SU-DHL-6 (cell line): ENCODE results near the gene HCFC1R1.
A peak's percentile ranks its signal among the peaks of the same experiment; 100 is the strongest.
"Not testable (repeated sequence)": the region's sequence is repeated elsewhere in the genome, so short reads cannot be mapped to it uniquely, and the experiment has no call there.

ENCODE experiments used
- H2AFZ ChIP-seq: fragments of 200-600 bp; sonication (generic); 2 replicates; pipeline ENCODE4 v1.6.1; 2014; ENCODE audit warnings: low read depth, mild to moderate bottlenecking, moderate library complexity, mixed read lengths, antibody characterized with exemption, low read length; ENCODE audit not compliant: severe bottlenecking
- H3F3A ChIP-seq: fragments of 200-600 bp; shearing (Covaris generic); 2 replicates; pipeline ENCODE4 v1.6.0; 2016; ENCODE audit warnings: antibody characterized with exemption, mild to moderate bottlenecking; ENCODE audit not compliant: insufficient read depth
- H3K27ac ChIP-seq: fragments of 200-600 bp; sonication (generic); 2 replicates; pipeline ENCODE4 v1.5.1; 2016; ENCODE audit warnings: low read depth, mild to moderate bottlenecking, low read length, moderate library complexity, mixed read lengths
- H3K27me3 ChIP-seq: fragments of 200-600 bp; sonication (generic), shearing (Covaris generic); 2 replicates; pipeline ENCODE4 v1.6.0; 2014; ENCODE audit warnings: mild to moderate bottlenecking, low read length
- H3K36me3 ChIP-seq: fragments of 200-600 bp; sonication (generic); 2 replicates; pipeline ENCODE4 v1.6.1; 2014; ENCODE audit warnings: mild to moderate bottlenecking, low read length, mixed read lengths
- H3K4me2 ChIP-seq: fragments of 300-600, 200-600 bp; shearing (Covaris generic), sonication (generic); 2 replicates; pipeline ENCODE4 v1.6.0; 2014; ENCODE audit warnings: low read length, low read depth, mild to moderate bottlenecking; ENCODE audit not compliant: poor library complexity, severe bottlenecking
- H3K4me3 ChIP-seq: fragments of 200-600 bp; sonication (generic); 2 replicates; pipeline ENCODE4 v1.5.1; 2014; ENCODE audit warnings: antibody characterized with exemption, low read length, mild to moderate bottlenecking, mixed read lengths; ENCODE audit not compliant: insufficient read depth, poor library complexity, severe bottlenecking
- H3K79me2 ChIP-seq: fragments of 200-600 bp; sonication (generic); 2 replicates; pipeline ENCODE4 v1.6.1; 2014; ENCODE audit warnings: mild to moderate bottlenecking, low read length, moderate library complexity; ENCODE audit not compliant: insufficient read depth
- H3K9ac ChIP-seq: fragments of 200-600 bp; sonication (generic); 2 replicates; pipeline ENCODE4 v1.7.0; 2014; ENCODE audit warnings: mild to moderate bottlenecking, low read length
- H3K9me2 ChIP-seq: fragments of 200-600 bp; sonication (generic); replicated peaks from 2 replicates; pipeline ENCODE4 v1.6.1; 2014; ENCODE audit warnings: low read length; ENCODE audit not compliant: insufficient read depth
- H3K9me3 ChIP-seq: fragments of 200-600 bp; sonication (generic); 2 replicates; pipeline ENCODE4 v1.6.1; 2014; ENCODE audit warnings: low read length, mixed read lengths; ENCODE audit not compliant: insufficient read depth
- H4K20me1 ChIP-seq: fragments of 200-600 bp; sonication (generic); 2 replicates; pipeline ENCODE4 v1.6.1; 2014; ENCODE audit warnings: low read depth, mild to moderate bottlenecking, antibody characterized with exemption, low read length, moderate library complexity, mixed read lengths
- CTCF ChIP-seq: fragments of 200-600 bp; sonication (generic); IDR thresholded peaks from one replicate; pipeline ENCODE4 v1.5.1; 2017; ENCODE audit warnings: antibody characterized with exemption, mild to moderate bottlenecking, low read length, moderate library complexity; ENCODE audit not compliant: insufficient read depth, poor library complexity, severe bottlenecking
- EZH2phosphoT487 ChIP-seq: fragments of 200-600 bp; sonication (generic), shearing (Covaris generic); conservative IDR thresholded peaks from 2 replicates; pipeline ENCODE4 v1.6.1; 2018; ENCODE audit warnings: mild to moderate bottlenecking, antibody characterized with exemption, low read length, moderate library complexity, mixed read lengths

The HCFC1R1 gene

DNA sequence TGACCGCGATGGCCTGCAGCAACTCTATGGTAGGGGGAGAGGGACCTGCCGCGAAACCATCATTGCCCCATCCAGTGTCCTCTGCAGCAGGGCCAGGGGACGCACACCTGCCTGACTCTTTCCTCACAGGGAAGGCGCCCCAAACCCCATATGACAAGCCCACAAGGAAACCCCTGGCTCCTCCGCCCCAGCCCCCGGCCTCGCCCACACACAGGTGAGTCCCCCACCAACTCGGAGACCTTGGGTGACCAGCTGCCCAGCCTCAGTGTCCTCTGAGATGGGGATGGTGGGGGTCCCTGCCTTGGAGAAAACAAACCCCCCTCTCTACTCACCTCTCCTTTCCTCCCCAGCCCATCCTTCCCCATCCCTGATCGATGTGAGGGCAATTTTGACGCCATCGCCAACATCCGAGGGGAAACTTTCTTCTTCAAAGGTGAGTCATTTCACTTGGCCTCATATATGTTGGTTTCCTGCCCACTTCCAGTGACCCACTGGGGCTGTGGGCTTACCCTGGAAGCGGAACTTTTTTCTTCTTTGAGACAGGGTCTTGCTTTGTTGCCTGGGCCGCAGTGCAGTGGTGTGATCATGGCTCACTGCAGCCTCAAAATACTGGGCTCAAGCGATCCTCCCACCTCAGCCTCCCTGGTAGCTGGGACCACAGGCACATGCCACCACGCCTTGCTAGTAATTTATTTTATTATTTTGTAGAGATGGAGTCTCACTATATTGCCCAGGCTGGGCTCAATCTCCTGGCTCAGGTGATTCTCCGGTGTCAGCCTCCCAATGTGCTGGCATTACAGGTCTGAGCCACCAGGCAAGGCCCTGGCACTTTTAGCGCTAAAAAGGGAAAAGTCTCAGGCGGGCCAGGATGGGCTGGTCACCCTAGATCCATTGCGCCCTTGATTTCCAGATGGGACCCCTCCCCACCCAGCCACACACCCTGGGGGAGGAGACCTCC lies 33.7 kb upstream of the HCFC1R1 start:
- no peaks in the 10 kb centered on the region for H3K79me2 ChIP-seq
- H3K27me3 ChIP-seq, result no peaks in the 10 kb centered on the region
- H3K27ac ChIP-seq, result no peak overlapping the region
- no peaks in the 10 kb centered on the region for H4K20me1 ChIP-seq
- H2AFZ ChIP-seq, result no peak overlapping the region
- peak overlapping the region; percentile 96; the same call in 1 of the 2 replicates for H3K9ac ChIP-seq
- TF ChIP-seq CTCF (no peak), EZH2phosphoT487 (no peak)
- H3K9me2 ChIP-seq, result no peaks in the 10 kb centered on the region
- no peaks in the 10 kb centered on the region for H3K36me3 ChIP-seq
- H3F3A ChIP-seq, result 0 out of 2 replicates have a peak, but pooled peaks cover 4% of the 10 kb centered on the region
- peak overlapping the region; percentile 57 for H3K4me2 ChIP-seq
- H3K4me3 ChIP-seq, result peak overlapping the region; percentile 81
- no peaks in the 10 kb centered on the region for H3K9me3 ChIP-seq

GRCh38 chr16:3056336-3057180 lies 32.8 kb upstream of the HCFC1R1 start:
- no peaks in the 10 kb centered on the region for H3K36me3 ChIP-seq
- H2AFZ ChIP-seq, result no peak overlapping the region
- no peak for TF ChIP-seq EZH2phosphoT487
- TF ChIP-seq CTCF, result no peak
- H3K27ac ChIP-seq, result no peak overlapping the region
- H3K4me2 ChIP-seq, result no peak overlapping the region
- H3K9ac ChIP-seq, result no peak overlapping the region
- H3K27me3 ChIP-seq, result no peaks in the 10 kb centered on the region
- no peaks in the 10 kb centered on the region for H3K9me2 ChIP-seq
- no peaks in the 10 kb centered on the region for H3K9me3 ChIP-seq
- H3F3A ChIP-seq, result no peaks in the 10 kb centered on the region
- no peaks in the 10 kb centered on the region for H3K79me2 ChIP-seq
- no peaks in the 10 kb centered on the region for H4K20me1 ChIP-seq
- H3K4me3 ChIP-seq, result no peak overlapping the region

- not testable (repeated sequence) for H3K9me3 ChIP-seq, H3K4me3 ChIP-seq, H4K20me1 ChIP-seq, H2AFZ ChIP-seq, H3K4me2 ChIP-seq, H3F3A ChIP-seq, H3K27ac ChIP-seq, H3K9me2 ChIP-seq, H3K9ac ChIP-seq, H3K27me3 ChIP-seq, H3K79me2 ChIP-seq, H3K36me3 ChIP-seq
Observed at GRCh38 chr16:3055734-3056115, 32.0 kb upstream of the HCFC1R1 start.
